ENCODE data around the gene CDH13.

CDH13 gene

DNA sequence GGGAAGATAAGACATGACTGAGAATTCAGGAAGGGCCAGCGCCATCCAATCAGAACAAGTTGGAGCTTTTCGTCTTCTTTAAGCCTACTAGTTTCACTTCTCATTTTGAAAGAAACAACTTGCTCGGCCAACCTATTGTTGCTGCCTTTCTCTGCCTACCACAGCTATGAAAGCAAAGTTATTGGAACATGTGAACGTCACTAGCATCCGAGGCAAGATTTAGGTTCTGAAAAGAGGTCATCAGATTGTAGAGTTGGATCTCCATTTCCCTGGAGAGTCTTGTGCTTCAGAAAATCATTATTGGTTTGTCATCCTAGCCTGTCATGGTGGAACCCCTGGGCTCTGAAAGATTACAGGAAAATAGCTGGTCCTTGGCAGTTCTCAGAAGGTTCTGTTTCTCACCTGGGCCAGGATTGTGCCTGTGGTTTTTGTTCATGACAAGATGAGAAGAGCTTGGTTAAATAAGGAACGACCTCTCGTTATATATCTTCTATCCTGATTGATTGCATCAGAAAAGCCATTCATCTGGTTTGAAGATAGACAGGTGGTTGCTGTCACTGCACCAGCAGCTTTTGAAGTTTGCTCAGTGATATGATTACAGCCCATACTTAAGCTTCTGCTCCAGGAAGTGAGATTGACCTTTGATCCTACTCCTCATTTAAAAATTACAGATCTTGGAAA lies 25.3 kb downstream of the CDH13 start:
- Histone ChIP-seq H3K36me3 (ENCODE audit: low read depth) (no peaks in the 10 kb centered on the region), H3K4me1 (ENCODE audit: insufficient read depth, poor library complexity, severe bottlenecking) (peaks cover 56% of the 10 kb centered on the region), H3K4me3 (ENCODE audit: severe bottlenecking) (no peak overlapping the region), H3K27me3 (ENCODE audit: insufficient read depth, poor library complexity, severe bottlenecking) (no peaks in the 10 kb centered on the region), H3K9me3 (ENCODE audit: severe bottlenecking) (no peaks in the 10 kb centered on the region), H3K27ac (ENCODE audit: poor library complexity, severe bottlenecking) (peak overlapping the region; percentile 99)
- DNase-seq (ENCODE audit: low spot score) (no peak), ATAC-seq (ENCODE audit: low read depth) (no peak)
- TF ChIP-seq, protein P1, sequence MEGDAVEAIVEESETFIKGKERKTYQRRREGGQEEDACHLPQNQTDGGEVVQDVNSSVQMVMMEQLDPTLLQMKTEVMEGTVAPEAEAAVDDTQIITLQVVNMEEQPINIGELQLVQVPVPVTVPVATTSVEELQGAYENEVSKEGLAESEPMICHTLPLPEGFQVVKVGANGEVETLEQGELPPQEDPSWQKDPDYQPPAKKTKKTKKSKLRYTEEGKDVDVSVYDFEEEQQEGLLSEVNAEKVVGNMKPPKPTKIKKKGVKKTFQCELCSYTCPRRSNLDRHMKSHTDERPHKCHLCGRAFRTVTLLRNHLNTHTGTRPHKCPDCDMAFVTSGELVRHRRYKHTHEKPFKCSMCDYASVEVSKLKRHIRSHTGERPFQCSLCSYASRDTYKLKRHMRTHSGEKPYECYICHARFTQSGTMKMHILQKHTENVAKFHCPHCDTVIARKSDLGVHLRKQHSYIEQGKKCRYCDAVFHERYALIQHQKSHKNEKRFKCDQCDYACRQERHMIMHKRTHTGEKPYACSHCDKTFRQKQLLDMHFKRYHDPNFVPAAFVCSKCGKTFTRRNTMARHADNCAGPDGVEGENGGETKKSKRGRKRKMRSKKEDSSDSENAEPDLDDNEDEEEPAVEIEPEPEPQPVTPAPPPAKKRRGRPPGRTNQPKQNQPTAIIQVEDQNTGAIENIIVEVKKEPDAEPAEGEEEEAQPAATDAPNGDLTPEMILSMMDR (IDR thresholded peaks at IDR 0.05; ENCODE audit: poor library complexity, severe bottlenecking): no peak

DNA sequence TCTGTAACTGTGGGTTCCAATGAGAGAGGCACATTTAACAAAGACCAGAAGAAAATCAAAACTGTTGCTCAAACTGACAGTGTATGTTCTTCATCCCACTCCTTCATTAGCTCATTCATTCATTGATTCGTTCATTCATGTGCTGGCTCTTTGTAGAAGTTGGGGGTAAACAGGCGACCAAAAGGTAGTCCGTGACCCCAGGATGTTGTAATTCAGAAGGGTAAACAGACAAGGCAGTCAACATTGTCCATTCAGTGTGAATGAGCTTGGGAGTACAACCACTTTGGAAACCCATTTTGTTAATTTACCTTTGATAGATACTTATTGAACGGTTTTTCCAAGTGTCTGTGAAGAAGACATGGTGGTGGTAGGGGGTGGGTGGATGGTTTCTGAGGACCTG lies 26.1 kb downstream of the CDH13 start:
- Histone ChIP-seq H3K4me3 (ENCODE audit: severe bottlenecking) (no peak overlapping the region), H3K9me3 (ENCODE audit: severe bottlenecking) (no peaks in the 10 kb centered on the region), H3K36me3 (ENCODE audit: low read depth) (0 out of 2 replicates have a peak, but pooled peaks cover 2% of the 10 kb centered on the region), H3K27ac (ENCODE audit: poor library complexity, severe bottlenecking) (peak overlapping the region; percentile 99), H3K27me3 (ENCODE audit: insufficient read depth, poor library complexity, severe bottlenecking) (no peaks in the 10 kb centered on the region), H3K4me1 (ENCODE audit: insufficient read depth, poor library complexity, severe bottlenecking) (peaks cover 62% of the 10 kb centered on the region)
- DNase-seq (ENCODE audit: low spot score) (no peak), ATAC-seq (ENCODE audit: low read depth) (no peak)
- TF ChIP-seq, protein P1 (IDR thresholded peaks at IDR 0.05; ENCODE audit: poor library complexity, severe bottlenecking): no peak

DNA sequence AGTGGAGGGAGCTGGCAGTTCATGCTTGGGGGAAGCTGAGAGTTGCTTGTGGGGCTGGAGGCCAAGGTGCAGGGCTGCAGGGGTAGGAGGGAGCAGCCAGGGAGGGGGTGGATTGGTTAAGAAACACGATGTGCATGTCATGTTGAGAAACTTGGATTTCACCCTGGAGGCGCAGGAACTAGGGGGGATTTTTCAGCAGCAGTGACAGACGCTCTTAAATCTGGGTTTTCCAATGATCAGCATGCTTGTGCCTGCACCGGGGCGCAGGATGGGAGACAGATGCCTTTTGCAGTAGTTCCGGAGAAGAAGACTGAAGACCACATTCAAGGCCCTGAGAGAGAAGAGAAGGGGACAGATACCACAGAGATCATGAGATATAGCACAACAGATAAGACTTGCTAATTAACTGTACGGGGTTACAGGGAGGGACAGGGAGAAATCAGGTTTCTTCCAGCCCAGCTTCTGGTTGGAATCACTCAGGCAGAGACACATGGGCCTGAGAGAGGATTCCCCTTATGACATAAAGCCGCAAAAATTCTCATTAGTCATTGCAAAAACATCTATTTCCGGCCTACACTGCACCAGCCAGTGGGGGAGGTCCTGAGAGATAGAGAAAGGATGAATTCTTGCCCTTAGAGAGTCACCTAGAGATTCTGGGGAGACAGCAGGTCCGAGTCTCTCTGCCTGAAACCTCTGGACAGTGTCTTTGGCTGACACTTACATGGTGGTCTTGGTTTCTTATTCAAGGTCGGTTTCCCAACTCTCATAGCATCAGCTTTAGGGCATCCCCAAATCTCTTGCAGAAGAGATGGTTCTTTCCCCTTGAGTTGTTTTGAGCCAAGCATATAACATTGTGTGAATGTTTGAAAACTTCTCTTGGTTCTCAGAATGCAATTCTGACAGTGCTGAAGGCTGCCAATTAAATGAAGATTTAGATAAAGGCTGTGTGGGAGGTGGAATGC lies 27.1 kb downstream of the CDH13 start:
- no peak for DNase-seq (ENCODE audit: low spot score)
- TF ChIP-seq, protein P1 (IDR thresholded peaks at IDR 0.05; ENCODE audit: poor library complexity, severe bottlenecking): no peak

DNA sequence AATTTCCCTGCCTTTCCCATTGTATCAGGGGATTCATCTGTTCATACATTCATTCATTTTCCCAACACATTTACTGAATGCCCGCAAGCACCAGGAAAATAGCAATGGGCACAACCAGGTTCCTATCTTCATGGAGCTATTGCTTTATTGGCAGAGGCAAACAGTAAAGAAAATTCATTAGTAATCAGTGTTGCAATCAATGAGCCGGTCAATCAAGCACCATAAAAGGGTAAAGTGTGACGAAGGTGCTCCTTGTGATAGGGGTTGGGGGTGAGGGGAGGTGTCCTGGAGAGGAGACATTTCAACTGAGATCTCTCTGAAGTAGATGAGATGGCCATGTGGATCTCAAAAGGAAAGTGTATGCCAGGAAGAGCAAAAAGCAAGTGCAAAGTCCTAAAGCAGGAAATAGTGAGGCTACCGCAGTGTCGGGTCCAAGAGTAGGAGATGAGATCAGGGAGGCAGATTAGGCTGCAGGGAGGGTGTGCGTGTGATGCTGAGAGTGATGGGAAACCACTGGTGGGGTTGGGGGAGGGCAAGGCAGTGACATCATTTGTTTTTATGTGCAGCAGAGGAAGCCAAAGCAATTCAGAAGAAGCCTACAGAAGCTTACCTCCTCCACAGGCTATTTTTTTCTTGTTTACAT lies 28.4 kb downstream of the CDH13 start:
- ATAC-seq (ENCODE audit: low read depth) (no peak), DNase-seq (ENCODE audit: low spot score) (no peak)
- H3K4me3 ChIP-seq (ENCODE audit: severe bottlenecking): no peak overlapping the region
- H3K4me1 ChIP-seq (ENCODE audit: insufficient read depth, poor library complexity, severe bottlenecking): peaks cover 66% of the 10 kb centered on the region
- H3K9me3 ChIP-seq (ENCODE audit: severe bottlenecking): no peaks in the 10 kb centered on the region
- H3K27ac ChIP-seq (ENCODE audit: poor library complexity, severe bottlenecking): peak overlapping the region; percentile 99
- 0 out of 2 replicates have a peak, but pooled peaks cover 3% of the 10 kb centered on the region for H3K36me3 ChIP-seq (ENCODE audit: low read depth)
- TF ChIP-seq, protein P1 (IDR thresholded peaks at IDR 0.05; ENCODE audit: poor library complexity, severe bottlenecking): no peak
- no peaks in the 10 kb centered on the region for H3K27me3 ChIP-seq (ENCODE audit: insufficient read depth, poor library complexity, severe bottlenecking)

More for the DNA sequence above, 27.1 kb downstream of the CDH13 start:
- peak overlapping the region; percentile 99 for H3K27ac ChIP-seq (ENCODE audit: poor library complexity, severe bottlenecking)
- ATAC-seq (ENCODE audit: low read depth): peak; percentile 94
- H3K27me3 ChIP-seq (ENCODE audit: insufficient read depth, poor library complexity, severe bottlenecking): no peaks in the 10 kb centered on the region
- peaks cover 62% of the 10 kb centered on the region for H3K4me1 ChIP-seq (ENCODE audit: insufficient read depth, poor library complexity, severe bottlenecking)
- H3K9me3 ChIP-seq (ENCODE audit: severe bottlenecking): no peaks in the 10 kb centered on the region
- H3K36me3 ChIP-seq (ENCODE audit: low read depth): 0 out of 2 replicates have a peak, but pooled peaks cover 3% of the 10 kb centered on the region
- H3K4me3 ChIP-seq (ENCODE audit: severe bottlenecking): no peak overlapping the region

Data from RWPE2 (cell line).